ENCODE results near the gene CAB39L. TPM values are rescaled to one million over a fixed set of nuclear protein-coding genes. Genes with fewer than 3 reads are reported as not detected.

CAB39L gene
- total RNA-seq, 1 donor: 19.9 TPM

GRCh38 chr13:49464621-49465325 lies 20.9 kb upstream of the CAB39L start:
- no peak for TF ChIP-seq CTCF (IDR thresholded peaks at IDR 0.05; ENCODE audit: insufficient read depth, low read length)

GRCh38 chr13:49464085-49464484 lies 20.2 kb upstream of the CAB39L start:
- no peak overlapping the region for H3K4me3 ChIP-seq (ENCODE audit: low read depth, low read length)
- no peak for TF ChIP-seq CTCF (IDR thresholded peaks at IDR 0.05; ENCODE audit: insufficient read depth, low read length)
- DNase-seq (ENCODE audit: low read depth): peak; percentile 6

More at GRCh38 chr13:49464621-49465325, 20.9 kb upstream of the CAB39L start:
- no peak for DNase-seq (ENCODE audit: low read depth)
- no peak overlapping the region for H3K4me3 ChIP-seq (ENCODE audit: low read depth, low read length)

DNA sequence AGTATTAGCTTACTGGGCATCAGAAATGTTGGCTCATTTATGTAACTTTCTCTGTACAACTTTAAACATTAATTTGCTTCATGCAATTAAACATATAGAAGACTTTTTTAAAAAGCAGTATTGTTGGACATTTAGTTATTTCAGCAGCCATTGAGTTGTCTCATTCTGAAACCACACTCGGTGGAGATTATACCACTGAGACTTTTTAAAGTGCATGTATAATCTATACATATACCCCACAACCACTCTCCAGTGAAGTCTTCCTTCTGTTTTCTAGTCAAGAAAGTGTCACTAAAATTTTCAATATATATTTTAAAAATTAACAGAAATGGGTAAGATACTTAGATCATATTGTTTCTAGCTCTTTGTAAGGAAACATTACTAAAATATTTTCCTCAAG lies 15.7 kb upstream of the CAB39L start:
- TF ChIP-seq CTCF (IDR thresholded peaks at IDR 0.05; ENCODE audit: insufficient read depth, low read length): no peak
- DNase-seq (ENCODE audit: low read depth): no peak
- no peak overlapping the region for H3K4me3 ChIP-seq (ENCODE audit: low read depth, low read length)

DNA sequence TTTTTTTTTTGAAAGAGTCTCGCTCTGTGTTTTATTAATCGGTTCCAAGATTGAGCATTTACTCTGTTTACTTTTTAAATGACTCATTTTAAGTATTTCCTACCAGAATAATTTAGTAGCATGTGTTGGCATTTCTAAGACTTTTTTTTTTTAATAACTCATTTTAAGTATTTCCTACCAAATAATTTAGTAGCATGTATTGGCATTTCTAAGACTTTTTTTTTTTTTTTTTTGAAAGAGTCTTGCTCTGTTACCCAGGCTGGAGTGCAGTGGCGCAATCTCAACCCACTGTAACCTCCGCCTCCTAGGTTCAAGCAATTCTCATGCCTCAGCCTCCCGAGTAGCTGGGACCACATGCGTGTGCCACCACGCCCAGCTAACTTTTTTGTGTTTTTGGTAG lies 13.4 kb upstream of the CAB39L start:
- no peak overlapping the region for H3K4me3 ChIP-seq (ENCODE audit: low read depth, low read length)
- DNase-seq (ENCODE audit: low read depth): peak; percentile 11
- no peak for TF ChIP-seq CTCF (IDR thresholded peaks at IDR 0.05; ENCODE audit: insufficient read depth, low read length)

- no peak for DNase-seq (ENCODE audit: low read depth)
- no peak for TF ChIP-seq CTCF (IDR thresholded peaks at IDR 0.05; ENCODE audit: insufficient read depth, low read length)
- H3K4me3 ChIP-seq (ENCODE audit: low read depth, low read length): no peak overlapping the region
Measured at GRCh38 chr13:49456156-49456555, 12.3 kb upstream of the CAB39L start.

GRCh38 chr13:49455007-49455398 lies 11.1 kb upstream of the CAB39L start:
- DNase-seq (ENCODE audit: low read depth): no peak
- no peak for TF ChIP-seq CTCF (IDR thresholded peaks at IDR 0.05; ENCODE audit: insufficient read depth, low read length)
- no peak overlapping the region for H3K4me3 ChIP-seq (ENCODE audit: low read depth, low read length)

Data from fibroblast of the aortic adventitia (primary cell).